Measurements from ENCODE around the gene HOXB6.

Gene HOXB6

DNA sequence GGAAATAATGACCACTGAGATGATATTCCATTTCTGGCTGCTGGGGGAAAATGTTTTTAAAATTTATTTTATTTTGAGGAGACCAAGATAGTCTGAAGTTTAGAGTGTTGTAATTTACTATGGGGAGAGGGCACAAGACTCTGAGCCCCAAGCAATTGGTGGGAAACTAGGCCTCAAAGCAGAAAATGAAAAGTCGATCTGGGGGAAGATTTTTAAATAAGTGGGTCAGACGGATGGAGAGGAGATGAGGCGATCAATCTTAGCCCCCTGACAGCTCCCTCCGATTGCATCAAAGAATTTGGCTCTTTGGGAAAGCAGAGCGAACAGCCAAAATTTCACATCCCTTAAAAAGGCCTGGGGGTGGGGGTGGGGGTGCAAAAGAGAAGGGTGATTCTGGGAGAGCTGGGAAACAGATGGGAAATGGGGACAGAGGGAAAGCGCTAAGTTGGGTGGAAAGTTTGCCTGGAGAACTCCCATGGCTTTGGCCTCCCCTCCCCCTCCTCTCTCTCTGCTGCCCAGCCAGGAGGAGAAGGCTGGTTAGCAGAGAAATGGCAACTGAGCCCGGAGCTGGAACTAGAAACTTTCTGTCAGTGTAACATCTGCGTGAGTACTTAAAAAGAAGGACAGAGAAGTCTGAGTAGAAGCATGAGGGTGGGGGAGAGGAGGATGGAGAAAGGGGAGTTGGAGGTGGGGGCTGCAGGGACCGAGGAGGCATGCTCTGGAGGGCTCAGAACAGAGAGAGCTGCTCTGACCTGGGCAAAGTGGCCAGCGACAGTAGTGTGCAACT lies 58.5 kb downstream of the HOXB6 start:
- Histone ChIP-seq H3K36me3 (ENCODE audit: control insufficient read depth in 2 of 2, insufficient read depth in 2 of 2, low read length in 2 of 2) (peaks cover 3 to 6% of the 10 kb centered on the region in 2 donors), H3K27ac (ENCODE audit: low read length) (peak overlapping the region; percentile 97), H3K9ac (ENCODE audit: low read length in 2 of 2) (peak overlapping the region; percentile 51 to 69), H3K27me3 (ENCODE audit: control insufficient read depth in 1 of 2, insufficient read depth in 2 of 2, low read length in 2 of 2) (peaks cover 0 to 3% of the 10 kb centered on the region in 2 donors), H3K9me3 (ENCODE audit: control insufficient read depth in 2 of 2, low read length in 2 of 2) (no peaks in the 10 kb centered on the region), H3K4me3 (ENCODE audit: low read length in 2 of 2) (peak overlapping the region; percentile 49 to 93), H3K4me1 (ENCODE audit: control insufficient read depth, insufficient read depth, low read length) (peaks cover 61% of the 10 kb centered on the region)

All from stomach smooth muscle (tissue), 2 donors.